ENCODE measurements around the gene ANO3. TPM values are rescaled to one million over a fixed set of nuclear protein-coding genes. Genes with fewer than 3 reads are reported as not detected.
"Not testable (repeated sequence)": the region's sequence is repeated elsewhere in the genome, so short reads cannot be mapped to it uniquely, and the experiment has no call there.

The ANO3 gene
- total RNA-seq, 1 donor: 5.9 TPM

- H3K4me3 ChIP-seq (ENCODE audit: low read depth, low read length): no peak overlapping the region
- DNase-seq (ENCODE audit: low read depth): peak; percentile 65
- no peak for TF ChIP-seq CTCF (IDR thresholded peaks at IDR 0.05; ENCODE audit: insufficient read depth, low read length)
These were observed 251.6 kb downstream of the ANO3 start for GRCh38 chr11:26583550-26583949.

GRCh38 chr11:26584818-26585217, 252.9 kb downstream of the ANO3 start:
- no peak for TF ChIP-seq CTCF (IDR thresholded peaks at IDR 0.05; ENCODE audit: insufficient read depth, low read length)
- no peak overlapping the region for H3K4me3 ChIP-seq (ENCODE audit: low read depth, low read length)
- DNase-seq (ENCODE audit: low read depth): no peak

GRCh38 chr11:26587073-26587472, 255.1 kb downstream of the ANO3 start:
- no peak overlapping the region for H3K4me3 ChIP-seq (ENCODE audit: low read depth, low read length)
- DNase-seq (ENCODE audit: low read depth): no peak
- TF ChIP-seq CTCF (IDR thresholded peaks at IDR 0.05; ENCODE audit: insufficient read depth, low read length): no peak

GRCh38 chr11:26593691-26594090, 261.8 kb downstream of the ANO3 start:
- DNase-seq (ENCODE audit: low read depth): no peak

GRCh38 chr11:26595207-26595865, 263.4 kb downstream of the ANO3 start:
- H3K4me3 ChIP-seq (ENCODE audit: low read depth, low read length); DNase-seq (ENCODE audit: low read depth): not testable (repeated sequence)

More at GRCh38 chr11:26593691-26594090, 261.8 kb downstream of the ANO3 start:
- H3K4me3 ChIP-seq (ENCODE audit: low read depth, low read length): no peak overlapping the region
- TF ChIP-seq CTCF (IDR thresholded peaks at IDR 0.05; ENCODE audit: insufficient read depth, low read length): no peak

GRCh38 chr11:26597049-26597689, 265.2 kb downstream of the ANO3 start:
- H3K4me3 ChIP-seq (ENCODE audit: low read depth, low read length); DNase-seq (ENCODE audit: low read depth): not testable (repeated sequence)

GRCh38 chr11:26597899-26598298, 266.0 kb downstream of the ANO3 start:
- no peak for DNase-seq (ENCODE audit: low read depth)
- no peak for TF ChIP-seq CTCF (IDR thresholded peaks at IDR 0.05; ENCODE audit: insufficient read depth, low read length)

GRCh38 chr11:26599425-26599824, 267.5 kb downstream of the ANO3 start:
- no peak for TF ChIP-seq CTCF (IDR thresholded peaks at IDR 0.05; ENCODE audit: insufficient read depth, low read length)
- no peak overlapping the region for H3K4me3 ChIP-seq (ENCODE audit: low read depth, low read length)
- peak; percentile 49 for DNase-seq (ENCODE audit: low read depth)

More at GRCh38 chr11:26597899-26598298, 266.0 kb downstream of the ANO3 start:
- no peak overlapping the region for H3K4me3 ChIP-seq (ENCODE audit: low read depth, low read length)

Data from fibroblast of the aortic adventitia (primary cell).